ENCODE measurements around the gene RIOK2. TPM values are rescaled to one million over a fixed set of nuclear protein-coding genes. Genes with fewer than 3 reads are reported as not detected.

The RIOK2 gene
- polyA plus RNA-seq, 3 donors = 4.8 to 16.4 (median 12.7) TPM

DNA sequence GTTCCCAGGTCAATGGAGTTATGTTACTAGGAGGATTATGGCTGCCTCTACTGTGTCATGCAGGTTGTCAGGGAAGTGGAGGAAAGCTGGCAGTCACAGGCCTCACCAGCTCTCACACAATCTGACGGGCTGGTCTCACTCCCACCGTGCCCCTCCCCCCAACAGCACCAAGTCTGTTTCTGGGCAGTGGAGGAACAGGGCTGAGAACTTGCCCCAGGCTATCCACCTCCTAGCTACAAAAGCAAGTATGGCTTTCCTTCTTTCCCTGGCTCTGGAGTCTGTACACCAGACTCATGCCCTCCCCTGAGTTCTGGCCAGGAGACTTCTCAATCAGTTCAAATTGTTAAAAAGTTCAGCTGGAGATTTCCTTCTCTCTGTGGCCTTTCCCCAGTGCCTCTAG is 25.7 kb upstream of the RIOK2 start:
- H3K36me3 Mint-ChIP-seq = peaks cover 0 to 3% of the 10 kb centered on the region in 2 donors
- DNase-seq = no peak
- Histone ChIP-seq H3K9me3 (replicated peaks in 1 of 2; ENCODE audit: control insufficient read depth in 1 of 2, insufficient read depth in 1 of 2, low read length in 2 of 2) (peaks cover 0 to 4% of the 10 kb centered on the region in 2 donors), H3K4me2 (replicated peaks; ENCODE audit: extremely low read depth, low read length, poor library complexity, severe bottlenecking) (no peak overlapping the region), H3K27ac (ENCODE audit: low read depth in 1 of 2, low read length in 2 of 2) (no peak overlapping the region), H2AFZ (ENCODE audit: insufficient read depth, low read depth, low read length, poor library complexity, severe bottlenecking) (no peak overlapping the region), H4K20me1 (ENCODE audit: insufficient read depth, low read length) (no peaks in the 10 kb centered on the region), H3K9ac (ENCODE audit: insufficient read depth, low read length, poor library complexity, severe bottlenecking) (no peak overlapping the region), H3K4me1 (ENCODE audit: control insufficient read depth in 1 of 2, insufficient read depth in 2 of 2, low read length in 2 of 2) (no peaks in the 10 kb centered on the region), H3K36me3 (replicated peaks in 1 of 2; ENCODE audit: control insufficient read depth in 1 of 2, insufficient read depth in 2 of 2, low read length in 2 of 2) (no peaks in the 10 kb centered on the region), H3K27me3 (ENCODE audit: control insufficient read depth in 2 of 2, insufficient read depth in 2 of 2, low read length in 2 of 2) (no peaks in the 10 kb centered on the region), H3K4me3 (replicated peaks in 1 of 3; ENCODE audit: low read depth in 2 of 3, low read length in 3 of 3) (no peak overlapping the region), H3K79me2 (ENCODE audit: insufficient read depth, low read length) (no peaks in the 10 kb centered on the region)
- peaks cover 2% of the 10 kb centered on the region for H3K4me1 Mint-ChIP-seq
- H3K9me3 Mint-ChIP-seq = peaks cover 8 to 21% (median 12%) of the 10 kb centered on the region in 7 donors
- TF ChIP-seq CTCF (IDR thresholded peaks at IDR 0.05) = no peak
- peak overlapping the region in 1 of 7 donors; percentile 70 for H3K27ac Mint-ChIP-seq
- intact Hi-C loops (cut with micrococcal nuclease) = no loop called here
- no CpG with 5 or more reads among the region's 2 CpGs for WGBS (ENCODE audit: insufficient coverage)
- H3K27me3 Mint-ChIP-seq (ENCODE audit: low read depth in 3 of 3) = peaks cover 1 to 12% (median 10%) of the 10 kb centered on the region in 3 donors
- no peak overlapping the region for H3K4me3 Mint-ChIP-seq

- H2AFZ ChIP-seq (ENCODE audit: insufficient read depth, low read depth, low read length, poor library complexity, severe bottlenecking) = no peak overlapping the region
- H3K4me3 ChIP-seq (replicated peaks in 1 of 3; ENCODE audit: low read depth in 2 of 3, low read length in 3 of 3) = no peak overlapping the region
- no peak for TF ChIP-seq CTCF (IDR thresholded peaks at IDR 0.05)
- no peaks in the 10 kb centered on the region for H3K27me3 ChIP-seq (ENCODE audit: control insufficient read depth in 2 of 2, insufficient read depth in 2 of 2, low read length in 2 of 2)
- no peak overlapping the region for H3K27ac ChIP-seq (ENCODE audit: low read depth in 1 of 2, low read length in 2 of 2)
- no peaks in the 10 kb centered on the region for H3K79me2 ChIP-seq (ENCODE audit: insufficient read depth, low read length)
- Mint-ChIP-seq H3K27ac (no peak overlapping the region), H3K4me3 (no peak overlapping the region), H3K36me3 (peaks cover 0 to 4% of the 10 kb centered on the region in 2 donors), H3K27me3 (ENCODE audit: low read depth in 3 of 3) (peaks cover 1 to 12% (median 10%) of the 10 kb centered on the region in 3 donors), H3K4me1 (peaks cover 2% of the 10 kb centered on the region), H3K9me3 (peaks cover 6 to 16% (median 10%) of the 10 kb centered on the region in 7 donors)
- no peak for DNase-seq
- H3K4me1 ChIP-seq (ENCODE audit: control insufficient read depth in 1 of 2, insufficient read depth in 2 of 2, low read length in 2 of 2) = no peaks in the 10 kb centered on the region
- peaks cover 0 to 4% of the 10 kb centered on the region in 2 donors for H3K9me3 ChIP-seq (replicated peaks in 1 of 2; ENCODE audit: control insufficient read depth in 1 of 2, insufficient read depth in 1 of 2, low read length in 2 of 2)
- H3K4me2 ChIP-seq (replicated peaks; ENCODE audit: extremely low read depth, low read length, poor library complexity, severe bottlenecking) = no peak overlapping the region
- WGBS (ENCODE audit: insufficient coverage) = 96% methylated on average over 4 of the region's 6 CpGs
- intact Hi-C loops (cut with micrococcal nuclease) = no loop called here
- H3K9ac ChIP-seq (ENCODE audit: insufficient read depth, low read length, poor library complexity, severe bottlenecking) = no peak overlapping the region
- no peaks in the 10 kb centered on the region for H4K20me1 ChIP-seq (ENCODE audit: insufficient read depth, low read length)
- H3K36me3 ChIP-seq (replicated peaks in 1 of 2; ENCODE audit: control insufficient read depth in 1 of 2, insufficient read depth in 2 of 2, low read length in 2 of 2) = no peaks in the 10 kb centered on the region
Observed at GRCh38 chr5:97208184-97208713, 25.2 kb upstream of the RIOK2 start.

Data from CD14-positive monocyte (primary cell).